Caco-2 (cell line): ENCODE measurements around the gene ZNF436. TPM values are rescaled to one million over a fixed set of nuclear protein-coding genes. Genes with fewer than 3 reads are reported as not detected.

Source experiments
- BruUV-seq: library from RNA; stranded (reverse); fragments of 400-500 nt; replicated peaks from 2 replicates; lab custom pipeline; 2021; lab: Mats Ljungman, UMichigan
- CTCF ChIA-PET: fragments of 300-600 bp; sonication (Branson Sonifier 250); formaldehyde crosslinking; loops from one replicate; lab custom pipeline; 2022; ENCODE audit warnings: antibody characterized with exemption; lab: Charles Lee
- POLR2A ChIA-PET: fragments of 300-600 bp; sonication (Branson Sonifier 250); formaldehyde crosslinking; loops from one replicate; lab custom pipeline; 2022; ENCODE audit warnings: antibody characterized with exemption; lab: Charles Lee
- DNase-seq, 2 experiments: peaks; one replicate each; pipeline versions ENCODE4 v3.0.0 to v3.0.0-alpha.2; 2020 to 2022
- H3K27me3 ChIP-seq: replicated peaks from 2 replicates; pipeline ENCODE4 v1.6.0; 2011; ENCODE audit warnings: low read length; ENCODE audit not compliant: control insufficient read depth, insufficient read depth
- H3K36me3 ChIP-seq: 2 replicates; pipeline ENCODE4 v1.5.1; 2011; ENCODE audit warnings: low read length; ENCODE audit not compliant: control insufficient read depth, insufficient read depth
- H3K4me1 ChIP-seq: fragments of 250-450 bp; sonication (Bioruptor Pico); 2 replicates; pipeline ENCODE4 v1.5.1; 2020; ENCODE audit warnings: mild to moderate bottlenecking
- H3K4me3 ChIP-seq: 2 replicates; pipeline ENCODE4 v1.5.1; 2011; ENCODE audit warnings: low read depth, mild to moderate bottlenecking, control low read depth, low read length
- H3K9me3 ChIP-seq: fragments of 250-450 bp; sonication (Bioruptor Pico); 2 replicates; pipeline ENCODE4 v1.5.1; 2020; ENCODE audit warnings: mild to moderate bottlenecking, moderate library complexity
- H3K27ac Mint-ChIP-seq: one replicate; pipeline ENCODE4 v1.8.0; 2022; ENCODE audit warnings: mixed read lengths; ENCODE audit not compliant: unreplicated experiment
- H3K27me3 Mint-ChIP-seq: one replicate; pipeline ENCODE4 v1.8.0; 2022; ENCODE audit warnings: mixed read lengths; ENCODE audit not compliant: insufficient read depth, unreplicated experiment
- H3K36me3 Mint-ChIP-seq: one replicate; pipeline ENCODE4 v1.8.0; 2022; ENCODE audit warnings: mild to moderate bottlenecking, mixed read lengths; ENCODE audit not compliant: insufficient read depth, unreplicated experiment
- H3K4me1 Mint-ChIP-seq: one replicate; pipeline ENCODE4 v1.8.0; 2022; ENCODE audit warnings: low read depth, mixed read lengths; ENCODE audit not compliant: unreplicated experiment
- H3K4me3 Mint-ChIP-seq: one replicate; pipeline ENCODE4 v1.8.0; 2022; ENCODE audit warnings: mild to moderate bottlenecking, moderate library complexity, mixed read lengths; ENCODE audit not compliant: unreplicated experiment
- H3K9me3 Mint-ChIP-seq: one replicate; pipeline ENCODE4 v1.8.0; 2022; ENCODE audit warnings: mixed read lengths; ENCODE audit not compliant: unreplicated experiment
- intact Hi-C: fragments of 100-400 bp; cut with micrococcal nuclease; formaldehyde crosslinking; loops from one replicate; pipeline ENCODE4 v1.10.0; 2022; ENCODE audit not compliant: unreplicated experiment
- total RNA-seq: library from RNA; stranded (reverse); gene quantifications from 2 replicates; pipeline ENCODE4 v1.2.3, GENCODE V29; 2022
- TF ChIP-seq, protein P1 (sequence below), 2 experiments: fragments of 200-600 bp in 1 of 2; IDR thresholded peaks; 1 replicate in 1 of 2; 2 replicates in 1 of 2; pipeline versions ENCODE4 v1.5.1 to v1.8.0; 2011 to 2022; ENCODE audit warnings: antibody characterized with exemption in 1 of 2, control low read depth in 1 of 2, inconsistent platforms in 1 of 2, low read depth in 1 of 2, low read length in 1 of 2, mild to moderate bottlenecking in 1 of 2, moderate library complexity in 1 of 2; ENCODE audit not compliant: insufficient read depth in 1 of 2, severe bottlenecking in 1 of 2, unreplicated experiment in 1 of 2

Gene ZNF436
- total RNA-seq, 1 experiment from 2014 or later, result 6.1 TPM

DNA sequence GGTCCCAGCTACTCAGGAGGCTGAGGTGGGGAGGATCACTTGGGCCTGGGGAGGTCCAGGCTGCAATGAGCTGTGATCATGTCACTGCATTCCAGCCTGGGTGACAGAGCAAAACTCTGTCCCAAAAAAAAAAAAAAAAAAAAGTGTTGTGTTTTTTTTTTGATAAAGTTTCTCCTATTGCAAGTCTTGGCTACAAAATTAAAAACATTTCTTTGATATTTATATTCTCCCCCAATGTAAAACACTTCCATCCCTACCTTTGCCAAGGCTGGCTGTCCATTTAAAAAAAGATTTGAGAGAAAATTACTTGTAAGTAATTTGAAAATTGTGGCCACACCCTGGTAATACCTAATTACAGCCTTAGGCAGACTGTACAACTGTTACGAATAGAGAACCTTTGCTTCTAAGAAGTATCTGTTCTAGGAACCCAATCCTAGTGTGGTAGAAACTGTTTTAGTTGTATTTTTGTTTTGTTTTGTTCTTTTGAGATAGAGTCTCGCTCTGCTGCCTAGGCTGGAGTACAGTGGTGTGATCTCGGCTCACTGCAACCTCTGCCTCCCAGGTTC is 11.2 kb downstream of the ZNF436 start:
- no peak for DNase-seq
- Mint-ChIP-seq H3K4me3 (no peak overlapping the region), H3K36me3 (peaks cover 36% of the 10 kb centered on the region), H3K27ac (no peak overlapping the region), H3K4me1 (no peaks in the 10 kb centered on the region), H3K9me3 (peaks cover 9% of the 10 kb centered on the region), H3K27me3 (no peaks in the 10 kb centered on the region)
- ChIA-PET POLR2A (no interaction called here), CTCF (no interaction called here)
- H3K27me3 ChIP-seq, result no peaks in the 10 kb centered on the region
- H3K4me1 ChIP-seq, result no peaks in the 10 kb centered on the region
- H3K9me3 ChIP-seq, result peaks cover 21% of the 10 kb centered on the region
- H3K36me3 ChIP-seq, result peaks cover 7% of the 10 kb centered on the region
- TF ChIP-seq, protein P1, sequence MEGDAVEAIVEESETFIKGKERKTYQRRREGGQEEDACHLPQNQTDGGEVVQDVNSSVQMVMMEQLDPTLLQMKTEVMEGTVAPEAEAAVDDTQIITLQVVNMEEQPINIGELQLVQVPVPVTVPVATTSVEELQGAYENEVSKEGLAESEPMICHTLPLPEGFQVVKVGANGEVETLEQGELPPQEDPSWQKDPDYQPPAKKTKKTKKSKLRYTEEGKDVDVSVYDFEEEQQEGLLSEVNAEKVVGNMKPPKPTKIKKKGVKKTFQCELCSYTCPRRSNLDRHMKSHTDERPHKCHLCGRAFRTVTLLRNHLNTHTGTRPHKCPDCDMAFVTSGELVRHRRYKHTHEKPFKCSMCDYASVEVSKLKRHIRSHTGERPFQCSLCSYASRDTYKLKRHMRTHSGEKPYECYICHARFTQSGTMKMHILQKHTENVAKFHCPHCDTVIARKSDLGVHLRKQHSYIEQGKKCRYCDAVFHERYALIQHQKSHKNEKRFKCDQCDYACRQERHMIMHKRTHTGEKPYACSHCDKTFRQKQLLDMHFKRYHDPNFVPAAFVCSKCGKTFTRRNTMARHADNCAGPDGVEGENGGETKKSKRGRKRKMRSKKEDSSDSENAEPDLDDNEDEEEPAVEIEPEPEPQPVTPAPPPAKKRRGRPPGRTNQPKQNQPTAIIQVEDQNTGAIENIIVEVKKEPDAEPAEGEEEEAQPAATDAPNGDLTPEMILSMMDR (IDR thresholded peaks at IDR 0.05; ENCODE audit: insufficient read depth in 1 of 2, low read depth in 1 of 2, low read length in 1 of 2, severe bottlenecking in 1 of 2, unreplicated experiment in 1 of 2), result no peak
- BruUV-seq, result no TSS peak
- no peak overlapping the region for H3K4me3 ChIP-seq
- intact Hi-C loops, result no loop called here

DNA sequence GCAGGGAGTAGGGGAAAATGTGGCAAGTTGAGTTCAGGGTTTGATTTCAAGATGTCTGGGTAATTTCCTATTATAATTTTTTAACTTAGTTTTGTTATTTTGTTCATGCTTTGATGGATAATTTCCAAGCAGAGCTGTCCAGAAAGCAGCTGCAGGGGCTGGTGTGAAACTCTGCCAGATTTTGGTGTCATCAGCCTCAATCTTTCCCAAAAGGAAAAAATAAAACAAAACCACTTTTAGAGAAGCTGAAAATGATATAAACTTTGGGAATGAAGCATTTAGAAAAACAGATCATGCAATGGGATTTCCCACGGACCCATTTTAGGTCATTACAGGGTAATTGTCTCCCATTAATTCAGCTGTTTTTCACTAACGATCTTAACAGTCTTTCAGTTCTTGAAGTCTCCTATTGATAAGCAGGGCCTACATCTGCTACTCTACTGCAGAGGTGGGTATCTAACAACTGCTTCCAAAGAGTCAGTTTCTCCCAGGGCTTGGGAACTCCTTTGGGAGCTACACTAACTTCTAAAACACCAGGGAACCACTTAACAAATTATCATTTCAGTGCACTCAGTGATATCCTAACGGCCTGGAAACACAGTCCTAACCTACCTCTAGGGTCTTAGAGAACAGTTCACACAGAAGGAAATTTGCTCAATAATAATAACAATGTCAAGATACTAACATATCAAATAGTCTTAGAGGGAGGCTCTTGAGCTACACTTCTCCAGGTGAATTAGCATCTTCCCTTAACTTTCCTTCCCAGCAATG is 12.3 kb downstream of the ZNF436 start:
- Mint-ChIP-seq H3K4me1 (no peaks in the 10 kb centered on the region), H3K27ac (no peak overlapping the region), H3K36me3 (peaks cover 25% of the 10 kb centered on the region), H3K4me3 (no peak overlapping the region), H3K9me3 (peaks cover 9% of the 10 kb centered on the region), H3K27me3 (no peaks in the 10 kb centered on the region)
- no peaks in the 10 kb centered on the region for H3K4me1 ChIP-seq
- no peaks in the 10 kb centered on the region for H3K27me3 ChIP-seq
- peaks cover 11% of the 10 kb centered on the region; the same call in 1 of the 2 replicates for H3K9me3 ChIP-seq
- CTCF ChIA-PET, result no interaction called here
- POLR2A ChIA-PET, result no interaction called here
- peaks cover 2% of the 10 kb centered on the region for H3K36me3 ChIP-seq
- H3K4me3 ChIP-seq, result no peak overlapping the region
- TF ChIP-seq, protein P1 (IDR thresholded peaks at IDR 0.05; ENCODE audit: insufficient read depth in 1 of 2, low read depth in 1 of 2, low read length in 1 of 2, severe bottlenecking in 1 of 2, unreplicated experiment in 1 of 2), result no peak
- no peak for DNase-seq
- BruUV-seq, result no TSS peak
- intact Hi-C loops, result no loop called here

DNA sequence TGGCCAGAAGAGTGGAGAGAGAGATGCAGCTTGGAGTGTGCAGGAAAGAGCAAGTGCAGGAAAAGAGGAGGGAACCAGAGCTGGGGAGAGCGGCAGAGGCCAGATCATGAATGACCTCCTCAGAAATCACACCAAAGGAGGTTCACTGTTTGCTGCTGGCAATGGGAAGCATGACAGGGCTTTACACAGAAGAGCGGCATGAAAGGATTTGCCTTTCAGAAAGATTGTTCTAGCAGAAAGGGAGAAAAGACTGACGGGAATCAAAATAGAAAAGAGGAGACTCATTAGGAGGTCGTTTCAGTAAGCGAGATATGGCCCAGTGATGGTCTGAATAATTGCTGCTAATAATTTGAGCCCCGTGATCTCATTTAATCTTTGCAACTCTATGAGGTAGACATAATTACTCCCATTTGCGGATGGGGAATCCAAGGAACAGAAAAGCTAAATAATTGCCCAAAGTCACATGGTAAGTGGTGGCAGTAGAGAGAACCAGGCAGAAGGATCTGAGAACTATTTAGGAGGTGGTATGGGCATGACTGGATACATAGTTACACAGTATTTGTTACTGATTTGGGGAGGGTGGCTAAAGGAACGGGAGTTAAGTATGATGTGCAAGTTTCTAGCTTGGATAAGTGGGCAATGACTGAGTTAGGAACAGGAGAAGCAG is 13.0 kb downstream of the ZNF436 start:
- Histone ChIP-seq H3K36me3 (no peaks in the 10 kb centered on the region; the same call in none of the 2 replicates), H3K27me3 (no peaks in the 10 kb centered on the region), H3K4me3 (no peak overlapping the region), H3K4me1 (no peaks in the 10 kb centered on the region), H3K9me3 (peaks cover 4% of the 10 kb centered on the region; the same call in 1 of the 2 replicates)
- no peak for DNase-seq
- H3K27ac Mint-ChIP-seq, result no peak overlapping the region
- no peaks in the 10 kb centered on the region for H3K4me1 Mint-ChIP-seq
- TF ChIP-seq, protein P1 (IDR thresholded peaks at IDR 0.05; ENCODE audit: insufficient read depth in 1 of 2, low read depth in 1 of 2, low read length in 1 of 2, severe bottlenecking in 1 of 2, unreplicated experiment in 1 of 2), result no peak
- CTCF ChIA-PET, result no interaction called here
- intact Hi-C loops, result no loop called here
- no peaks in the 10 kb centered on the region for H3K27me3 Mint-ChIP-seq
- H3K4me3 Mint-ChIP-seq, result no peak overlapping the region
- peaks cover 9% of the 10 kb centered on the region for H3K9me3 Mint-ChIP-seq
- BruUV-seq, result no TSS peak
- H3K36me3 Mint-ChIP-seq, result peaks cover 18% of the 10 kb centered on the region
- POLR2A ChIA-PET, result no interaction called here
